HG03521 (cell line): ENCODE data around the gene FBXL7.
"Not testable (repeated sequence)": the region's sequence is repeated elsewhere in the genome, so short reads cannot be mapped to it uniquely, and the experiment has no call there.

Source experiments
- ATAC-seq: cut with Tn5 transposase; IDR thresholded peaks from one replicate; pipeline ENCODE4 v1.9.1; 2021; ENCODE audit warnings: mild to moderate bottlenecking, moderate library complexity; ENCODE audit not compliant: unreplicated experiment

Gene FBXL7

GRCh38 chr5:15852949-15853348, 353.0 kb downstream of the FBXL7 start:
- ATAC-seq = no peak

GRCh38 chr5:15858326-15858725, 358.3 kb downstream of the FBXL7 start:
- ATAC-seq = no peak

GRCh38 chr5:15864536-15865215, 364.7 kb downstream of the FBXL7 start:
- no peak for ATAC-seq

GRCh38 chr5:15872259-15872658, 372.3 kb downstream of the FBXL7 start:
- ATAC-seq = not testable (repeated sequence)

GRCh38 chr5:15877914-15878313, 377.9 kb downstream of the FBXL7 start:
- ATAC-seq = no peak

- no peak for ATAC-seq
Observed at GRCh38 chr5:15880201-15880600, 380.2 kb downstream of the FBXL7 start.

- no peak for ATAC-seq
Observed at GRCh38 chr5:15885156-15885555, 385.2 kb downstream of the FBXL7 start.

- no peak for ATAC-seq
Observed at GRCh38 chr5:15886156-15886555, 386.2 kb downstream of the FBXL7 start.

- ATAC-seq = no peak
Observed at GRCh38 chr5:15887093-15887492, 387.1 kb downstream of the FBXL7 start.

GRCh38 chr5:15889001-15889400, 389.0 kb downstream of the FBXL7 start:
- ATAC-seq = no peak

- no peak for ATAC-seq
Observed at GRCh38 chr5:15893866-15894265, 393.9 kb downstream of the FBXL7 start.

GRCh38 chr5:15897656-15898055, 397.7 kb downstream of the FBXL7 start:
- ATAC-seq = no peak

GRCh38 chr5:15898641-15899040, 398.7 kb downstream of the FBXL7 start:
- ATAC-seq = no peak

- ATAC-seq = no peak
Observed at GRCh38 chr5:15899481-15899880, 399.5 kb downstream of the FBXL7 start.

GRCh38 chr5:15901151-15901550, 401.2 kb downstream of the FBXL7 start:
- ATAC-seq = no peak

GRCh38 chr5:15902066-15902465, 402.1 kb downstream of the FBXL7 start:
- ATAC-seq = no peak

GRCh38 chr5:15904899-15905830, 405.2 kb downstream of the FBXL7 start:
- ATAC-seq = no peak

- no peak for ATAC-seq
Observed at GRCh38 chr5:15914638-15915037, 414.7 kb downstream of the FBXL7 start.

- ATAC-seq = no peak
Observed at GRCh38 chr5:15926586-15926985, 426.6 kb downstream of the FBXL7 start.

- no peak for ATAC-seq
Observed at GRCh38 chr5:15927710-15928380, 427.9 kb downstream of the FBXL7 start.

GRCh38 chr5:15929611-15930263, 429.8 kb downstream of the FBXL7 start:
- no peak for ATAC-seq
